ENCODE measurements around the gene NEURL1B.

DNA sequence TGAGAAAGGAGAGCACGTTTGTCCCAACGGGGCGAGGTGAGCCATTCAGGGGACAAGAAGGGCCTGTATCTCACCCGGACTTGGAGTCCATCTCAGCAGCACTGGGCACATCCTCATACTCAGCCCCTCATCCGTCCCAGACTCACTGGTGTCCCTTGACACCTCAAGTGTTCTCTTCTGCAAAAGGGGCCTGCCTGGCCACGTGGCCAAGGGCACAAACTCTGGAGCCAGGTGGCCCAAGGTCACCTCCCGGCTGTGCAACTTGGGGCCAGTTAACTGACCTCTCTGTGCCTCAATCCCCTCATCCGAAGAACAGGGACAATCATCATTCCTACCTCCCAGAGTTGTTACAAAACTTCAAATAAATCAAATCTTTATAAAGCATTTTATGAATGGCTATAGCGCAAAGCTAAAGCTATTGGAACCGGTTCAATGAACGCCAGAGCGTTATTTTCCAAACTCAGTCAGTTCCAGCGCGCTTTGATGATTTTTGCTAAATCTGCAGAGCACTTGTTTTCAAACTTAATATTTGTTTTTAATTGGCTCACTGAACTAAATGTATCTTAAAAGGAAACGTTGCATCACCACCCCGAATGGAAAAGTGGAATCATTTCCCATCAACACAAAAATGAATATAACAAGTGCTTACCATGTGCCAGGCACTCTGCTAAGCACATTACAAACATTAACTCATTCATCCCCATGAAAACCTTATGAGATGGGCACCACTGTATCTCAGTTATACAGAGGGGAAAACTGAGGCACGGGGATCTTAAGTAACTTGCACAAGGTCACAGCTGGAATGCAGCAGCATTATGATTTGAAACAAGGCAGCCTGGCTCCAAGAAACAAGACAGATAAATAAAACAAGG is 80.6 kb downstream of the NEURL1B start:
- TF ChIP-seq, protein P1, sequence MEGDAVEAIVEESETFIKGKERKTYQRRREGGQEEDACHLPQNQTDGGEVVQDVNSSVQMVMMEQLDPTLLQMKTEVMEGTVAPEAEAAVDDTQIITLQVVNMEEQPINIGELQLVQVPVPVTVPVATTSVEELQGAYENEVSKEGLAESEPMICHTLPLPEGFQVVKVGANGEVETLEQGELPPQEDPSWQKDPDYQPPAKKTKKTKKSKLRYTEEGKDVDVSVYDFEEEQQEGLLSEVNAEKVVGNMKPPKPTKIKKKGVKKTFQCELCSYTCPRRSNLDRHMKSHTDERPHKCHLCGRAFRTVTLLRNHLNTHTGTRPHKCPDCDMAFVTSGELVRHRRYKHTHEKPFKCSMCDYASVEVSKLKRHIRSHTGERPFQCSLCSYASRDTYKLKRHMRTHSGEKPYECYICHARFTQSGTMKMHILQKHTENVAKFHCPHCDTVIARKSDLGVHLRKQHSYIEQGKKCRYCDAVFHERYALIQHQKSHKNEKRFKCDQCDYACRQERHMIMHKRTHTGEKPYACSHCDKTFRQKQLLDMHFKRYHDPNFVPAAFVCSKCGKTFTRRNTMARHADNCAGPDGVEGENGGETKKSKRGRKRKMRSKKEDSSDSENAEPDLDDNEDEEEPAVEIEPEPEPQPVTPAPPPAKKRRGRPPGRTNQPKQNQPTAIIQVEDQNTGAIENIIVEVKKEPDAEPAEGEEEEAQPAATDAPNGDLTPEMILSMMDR (IDR thresholded peaks at IDR 0.05; ENCODE audit: low read depth, low read length): no peak
- no peak for TF ChIP-seq POLR2A (IDR thresholded peaks at IDR 0.05; ENCODE audit: extremely low read depth, insufficient read length)
- TF ChIP-seq, protein P2, sequence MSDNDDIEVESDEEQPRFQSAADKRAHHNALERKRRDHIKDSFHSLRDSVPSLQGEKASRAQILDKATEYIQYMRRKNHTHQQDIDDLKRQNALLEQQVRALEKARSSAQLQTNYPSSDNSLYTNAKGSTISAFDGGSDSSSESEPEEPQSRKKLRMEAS (IDR thresholded peaks at IDR 0.05; ENCODE audit: low read depth, low read length): no peak
